Prostate gland (tissue), 2 donors: Measurements from ENCODE around the gene RGS3. TPM values are rescaled to one million over a fixed set of nuclear protein-coding genes. Genes with fewer than 3 reads are reported as not detected.

ENCODE experiments used
- DNase-seq: peaks from one replicate; pipeline ENCODE4 v3.0.0-alpha.2; 2019; ENCODE audit warnings: low spot score
- H3K27ac ChIP-seq, 2 donors: fragments of 200-600 bp; sonication (generic); 2 replicates each; pipeline ENCODE4 v1.5.1; 2017 to 2019
- H3K27me3 ChIP-seq: fragments of 200-600 bp; sonication (generic); replicated peaks from 2 replicates; pipeline ENCODE4 v1.5.1; 2019; ENCODE audit not compliant: insufficient read depth
- H3K36me3 ChIP-seq, 2 donors: fragments of 200-600 bp; sonication (generic); 1 replicate in 1 of 2; 2 replicates in 1 of 2; pipeline versions ENCODE4 v1.5.1 to v1.8.1; 2017 to 2019
- H3K4me1 ChIP-seq: fragments of 200-600 bp; sonication (generic); replicated peaks from 2 replicates; pipeline ENCODE4 v1.5.1; 2019
- H3K4me3 ChIP-seq, 2 donors: fragments of 200-600 bp; sonication (generic); 2 replicates each; pipeline ENCODE4 v1.5.1; 2017 to 2019
- H3K9me3 ChIP-seq: fragments of 200-600 bp; sonication (generic); 2 replicates; pipeline ENCODE4 v1.5.1; 2017
- POLR2A ChIP-seq: fragments of 450-650 bp; IDR thresholded peaks from one replicate; pipeline ENCODE4 v1.6.1; 2016; ENCODE audit warnings: antibody characterized with exemption, mild to moderate bottlenecking
- POLR2AphosphoS5 ChIP-seq: sonication (generic); formaldehyde crosslinking; IDR thresholded peaks from one replicate; pipeline ENCODE4 v1.6.1; 2017; ENCODE audit warnings: antibody characterized with exemption
- WGBS: methylation state at CpG from one replicate; pipeline ENCODE4 v1.1.5; 2018; 5-methylcytosine and 5-hydroxymethylcytosine counted together
- intact Hi-C: fragments of 100-400 bp; cut with DNase I; formaldehyde crosslinking; loops from one replicate; pipeline ENCODE4 v1.14.2; 2022
- total RNA-seq, 2 donors: library from RNA; depleted of rRNA; stranded (reverse); fragments of >200 nt; gene quantifications; one replicate each; pipeline ENCODE4 v1.1.0, GENCODE V29; 2016
- TF ChIP-seq, protein P1 (sequence below), 4 experiments: fragments of 200-600 bp in 2 of 4; fragments of 450-650 bp in 2 of 4; sonication (generic) in 2 of 4; IDR thresholded peaks; 1 replicate in 3 of 4; 2 replicates in 1 of 4; pipeline ENCODE4 v1.5.1; 2016 to 2019; ENCODE audit warnings: antibody characterized with exemption in 4 of 4, mild to moderate bottlenecking in 2 of 4, moderate library complexity in 2 of 4

Gene RGS3
- total RNA-seq, 2 donors from 2014 or later = 26.5 to 98.9 TPM

- H3K4me1 ChIP-seq = peaks cover 4% of the 10 kb centered on the region
These were observed 64.6 kb downstream of the RGS3 start for GRCh38 chr9:113528088-113528487.

DNA sequence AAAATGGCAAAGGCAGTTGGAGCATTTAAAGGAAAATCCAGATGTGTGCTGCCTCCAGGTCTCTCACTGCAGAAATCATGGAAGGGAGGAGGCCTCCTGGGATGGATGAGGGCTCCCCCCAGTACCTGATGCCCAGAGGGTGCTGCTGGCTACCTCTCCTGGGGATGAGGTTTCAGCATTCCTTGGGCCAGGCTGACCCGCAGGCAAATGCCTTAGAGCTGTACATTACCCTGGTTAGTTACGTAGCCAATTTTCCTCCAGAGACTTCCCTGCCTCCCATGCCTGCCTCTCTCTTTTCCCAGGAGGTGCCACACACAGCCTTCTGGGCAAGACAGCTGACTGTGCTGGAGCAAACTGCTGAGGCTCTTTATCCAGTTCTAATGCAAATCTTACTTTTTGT, 65.3 kb downstream of the RGS3 start:
- no peaks in the 10 kb centered on the region for H3K9me3 ChIP-seq
- H3K36me3 ChIP-seq = no peaks in the 10 kb centered on the region
- H3K4me1 ChIP-seq = no peaks in the 10 kb centered on the region
- no peak overlapping the region for H3K27ac ChIP-seq
- no peak overlapping the region for H3K4me3 ChIP-seq
- intact Hi-C loops = loop anchor here (5.0 kb wide), 1 partner anchor 33 kb away; no protein-coding TSS in a partner anchor
- WGBS = 97% methylated on average over 2 of the region's 2 CpGs
- DNase-seq = no peak
- no peak for TF ChIP-seq POLR2A
- no peak for TF ChIP-seq POLR2AphosphoS5
- TF ChIP-seq, protein P1, sequence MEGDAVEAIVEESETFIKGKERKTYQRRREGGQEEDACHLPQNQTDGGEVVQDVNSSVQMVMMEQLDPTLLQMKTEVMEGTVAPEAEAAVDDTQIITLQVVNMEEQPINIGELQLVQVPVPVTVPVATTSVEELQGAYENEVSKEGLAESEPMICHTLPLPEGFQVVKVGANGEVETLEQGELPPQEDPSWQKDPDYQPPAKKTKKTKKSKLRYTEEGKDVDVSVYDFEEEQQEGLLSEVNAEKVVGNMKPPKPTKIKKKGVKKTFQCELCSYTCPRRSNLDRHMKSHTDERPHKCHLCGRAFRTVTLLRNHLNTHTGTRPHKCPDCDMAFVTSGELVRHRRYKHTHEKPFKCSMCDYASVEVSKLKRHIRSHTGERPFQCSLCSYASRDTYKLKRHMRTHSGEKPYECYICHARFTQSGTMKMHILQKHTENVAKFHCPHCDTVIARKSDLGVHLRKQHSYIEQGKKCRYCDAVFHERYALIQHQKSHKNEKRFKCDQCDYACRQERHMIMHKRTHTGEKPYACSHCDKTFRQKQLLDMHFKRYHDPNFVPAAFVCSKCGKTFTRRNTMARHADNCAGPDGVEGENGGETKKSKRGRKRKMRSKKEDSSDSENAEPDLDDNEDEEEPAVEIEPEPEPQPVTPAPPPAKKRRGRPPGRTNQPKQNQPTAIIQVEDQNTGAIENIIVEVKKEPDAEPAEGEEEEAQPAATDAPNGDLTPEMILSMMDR (IDR thresholded peaks at IDR 0.05) = no peak
- H3K27me3 ChIP-seq = no peaks in the 10 kb centered on the region

More at GRCh38 chr9:113528088-113528487, 64.6 kb downstream of the RGS3 start:
- TF ChIP-seq, protein P1 (IDR thresholded peaks at IDR 0.05) = no peak
- TF ChIP-seq POLR2AphosphoS5 = no peak
- TF ChIP-seq POLR2A = no peak
- intact Hi-C loops = loop anchor here (5.0 kb wide), 1 partner anchor 34 kb away; no protein-coding TSS in a partner anchor
- DNase-seq = no peak
- Histone ChIP-seq H3K9me3 (no peaks in the 10 kb centered on the region), H3K36me3 (no peaks in the 10 kb centered on the region), H3K4me3 (no peak overlapping the region), H3K27me3 (no peaks in the 10 kb centered on the region), H3K27ac (peak overlapping the region in 1 of 2 donors; percentile 53)
- 65% methylated on average over 6 of the region's 6 CpGs for WGBS

GRCh38 chr9:113529336-113530009, 65.9 kb downstream of the RGS3 start:
- 73% methylated on average over 7 of the region's 7 CpGs for WGBS
- DNase-seq = no peak
- H3K4me1 ChIP-seq = no peaks in the 10 kb centered on the region
- TF ChIP-seq, protein P1 (IDR thresholded peaks at IDR 0.05) = no peak
- TF ChIP-seq POLR2A (no peak), POLR2AphosphoS5 (no peak)
- intact Hi-C loops = loop anchor here (5.0 kb wide), 1 partner anchor 33 kb away; no protein-coding TSS in a partner anchor
- no peak overlapping the region for H3K4me3 ChIP-seq
- H3K36me3 ChIP-seq = no peaks in the 10 kb centered on the region
- H3K9me3 ChIP-seq = no peaks in the 10 kb centered on the region
- no peaks in the 10 kb centered on the region for H3K27me3 ChIP-seq
- no peak overlapping the region for H3K27ac ChIP-seq

DNA sequence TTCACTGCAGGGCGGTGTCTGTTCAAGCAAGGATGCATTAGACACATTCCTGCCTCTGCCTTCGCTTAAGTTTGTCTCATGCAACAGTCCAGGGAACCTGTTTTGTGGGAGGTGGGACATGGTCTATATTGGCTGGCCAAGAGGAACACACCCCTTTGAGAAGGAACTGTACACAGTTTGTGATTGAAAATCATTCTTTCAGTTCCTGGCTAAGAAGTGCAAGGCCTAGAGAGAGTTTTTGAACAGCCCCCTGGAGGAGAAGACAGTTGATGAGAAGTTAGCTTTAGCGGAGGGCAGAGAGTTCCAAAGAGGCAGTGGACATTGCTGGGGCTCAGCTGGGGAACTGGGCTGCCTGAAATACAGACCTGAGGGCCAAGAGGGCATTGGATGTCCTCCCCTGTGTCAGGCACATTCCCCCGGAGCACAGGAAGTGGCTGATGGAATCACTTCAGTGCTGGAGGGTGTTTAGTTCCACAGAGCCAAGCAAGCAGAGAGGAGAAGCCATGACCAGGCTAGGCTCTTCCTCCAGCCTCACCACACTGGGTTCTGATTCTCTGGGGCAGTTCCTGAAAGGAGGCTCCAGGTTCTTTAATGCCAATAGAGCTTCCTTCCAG, 66.6 kb downstream of the RGS3 start:
- WGBS = 87% methylated on average over 4 of the region's 4 CpGs
- Histone ChIP-seq H3K36me3 (no peaks in the 10 kb centered on the region), H3K27ac (no peak overlapping the region), H3K9me3 (no peaks in the 10 kb centered on the region), H3K27me3 (no peaks in the 10 kb centered on the region), H3K4me3 (no peak overlapping the region), H3K4me1 (no peaks in the 10 kb centered on the region)
- TF ChIP-seq, protein P1 (IDR thresholded peaks at IDR 0.05) = no peak
- TF ChIP-seq POLR2AphosphoS5 (no peak), POLR2A (no peak)
- intact Hi-C loops = no loop called here
- DNase-seq = no peak
